NCI-H748 (cell line): Measurements from ENCODE around the gene HLA-DPA1.
A peak's percentile ranks its signal among the peaks of the same experiment; 100 is the strongest.

Experiments
- DNase-seq: peaks from one replicate; lab custom pipeline; 2025; ENCODE audit not compliant: unreplicated experiment; lab: John Stamatoyannopoulos, UW

HLA-DPA1 gene

DNA sequence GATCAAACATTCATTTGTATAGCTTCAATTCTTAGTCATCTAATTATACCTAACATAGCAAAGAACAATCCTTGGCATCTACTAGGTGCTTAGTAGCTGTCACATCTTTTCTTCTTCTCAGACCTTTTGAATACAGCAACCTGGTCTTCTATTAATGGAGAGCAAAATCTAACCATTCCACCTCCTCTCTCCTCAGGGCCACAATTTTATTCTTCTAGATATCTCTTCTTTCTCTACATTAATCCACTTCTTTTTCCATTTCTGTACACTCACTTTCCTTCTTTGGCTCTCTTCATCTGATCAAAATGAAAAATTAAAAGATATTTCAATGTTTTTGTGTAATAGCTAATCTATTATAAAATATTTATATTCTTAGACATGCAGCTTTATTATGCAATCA is 55.0 kb downstream of the HLA-DPA1 start:
- no peak for DNase-seq

DNA sequence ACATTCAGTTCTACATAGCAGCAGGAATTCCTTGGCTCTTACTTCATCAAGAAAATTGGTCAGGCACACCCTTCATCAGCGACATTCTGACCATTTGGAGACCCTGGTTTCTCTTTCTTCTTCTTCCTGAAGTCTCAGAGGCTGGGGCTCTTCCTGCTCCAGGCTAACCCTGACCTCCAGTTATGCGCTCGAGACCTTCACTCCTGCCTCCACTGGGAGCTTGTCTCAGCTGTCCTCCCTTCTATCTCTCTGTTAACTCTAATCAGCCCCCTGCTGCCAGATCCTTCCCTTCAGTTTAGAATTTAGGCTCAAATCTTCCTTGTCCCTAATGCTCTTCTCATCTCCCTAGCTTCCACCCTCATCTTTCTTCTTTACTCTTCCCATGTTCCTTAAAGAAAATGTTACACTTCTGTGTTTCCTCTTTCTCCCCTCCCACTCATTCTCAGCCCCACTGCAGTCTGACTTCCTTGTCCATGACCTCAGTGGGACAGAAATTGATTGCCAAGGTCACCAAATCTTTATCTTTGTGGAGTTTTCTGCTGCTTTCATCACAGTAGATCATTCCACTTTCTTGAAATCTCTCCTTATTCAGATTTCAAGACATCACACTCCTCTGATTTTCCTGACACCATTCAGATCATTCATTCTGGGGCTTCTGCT is 55.6 kb downstream of the HLA-DPA1 start:
- DNase-seq = no peak

DNA sequence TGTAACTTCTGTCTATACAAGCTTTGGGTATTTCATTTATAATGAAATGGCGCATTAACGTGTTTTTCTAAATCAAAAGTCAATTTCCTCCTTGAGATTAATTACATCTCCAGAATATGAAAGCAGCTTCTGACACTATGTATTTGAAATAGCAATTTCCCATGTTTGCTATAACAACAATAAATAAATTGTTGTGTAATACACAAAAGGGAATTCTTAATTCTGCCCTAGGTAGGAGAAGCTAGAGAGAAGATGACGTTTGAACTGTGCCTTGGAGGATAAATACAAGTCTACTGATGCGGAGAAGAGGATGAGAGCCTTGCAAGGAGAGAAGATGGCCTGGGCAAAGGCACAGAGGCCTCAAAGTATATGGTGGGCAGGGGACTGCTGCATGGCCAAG is 56.4 kb downstream of the HLA-DPA1 start:
- DNase-seq = no peak

DNA sequence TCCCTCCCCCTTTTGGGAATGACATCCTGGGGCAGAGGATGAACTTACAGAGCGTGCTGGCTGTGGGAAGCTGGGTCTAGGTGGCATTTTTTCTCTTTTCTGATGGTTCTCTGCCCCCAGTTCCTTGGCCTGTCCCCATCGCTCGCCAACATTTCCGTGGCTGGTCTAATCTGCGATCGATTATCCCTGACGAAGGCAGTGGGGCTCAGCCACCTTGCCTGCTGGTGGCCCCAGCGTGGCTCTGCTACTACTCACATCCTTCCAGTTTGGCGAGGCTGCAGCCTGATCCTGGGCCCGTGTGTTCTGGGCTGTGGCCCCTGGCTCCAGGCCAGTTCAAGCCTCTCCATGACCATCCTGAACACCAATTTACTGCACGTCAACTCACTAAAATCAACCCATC is 57.7 kb downstream of the HLA-DPA1 start:
- DNase-seq = no peak

- peak; percentile 75 for DNase-seq
These were observed 58.4 kb downstream of the HLA-DPA1 start for GRCh38 chr6:33014841-33015634.
